Bronchial epithelial cell (primary cell): ENCODE measurements around the gene STK32B. TPM values are rescaled to one million over a fixed set of nuclear protein-coding genes. Genes with fewer than 3 reads are reported as not detected.

Experiments
- DNase-seq: peaks from one replicate; pipeline ENCODE4 v3.0.0-alpha.2; 2010; ENCODE audit warnings: low read depth
- FAIRE-seq: peaks from 2 replicates; lab custom pipeline; 2011; peaks lifted over from hg19 to GRCh38; lab: Jason Lieb, UNC
- H3K27me3 ChIP-seq: 2 replicates; pipeline ENCODE4 v1.5.1; 2011; ENCODE audit warnings: low read length; ENCODE audit not compliant: control insufficient read depth, insufficient read depth
- H3K36me3 ChIP-seq: 2 replicates; pipeline ENCODE4 v1.5.1; 2011; ENCODE audit warnings: low read length; ENCODE audit not compliant: control insufficient read depth, insufficient read depth
- H3K4me3 ChIP-seq: 2 replicates; pipeline ENCODE4 v1.5.1; 2011; ENCODE audit warnings: mild to moderate bottlenecking, low read depth, low read length, control low read depth
- CTCF ChIP-seq: IDR thresholded peaks from 2 replicates; pipeline ENCODE4 v1.5.1; 2011; ENCODE audit warnings: mild to moderate bottlenecking, moderate library complexity, low read length, control low read depth, inconsistent platforms; ENCODE audit not compliant: insufficient read depth, severe bottlenecking
- total RNA-seq: library from RNA; depleted of rRNA; stranded (reverse); fragments of >200 nt; gene quantifications from 2 replicates; pipeline ENCODE4 v1.2.1, GENCODE V29; 2014

STK32B gene
- total RNA-seq, 1 donor from 2014 or later = under 0.01 TPM

DNA sequence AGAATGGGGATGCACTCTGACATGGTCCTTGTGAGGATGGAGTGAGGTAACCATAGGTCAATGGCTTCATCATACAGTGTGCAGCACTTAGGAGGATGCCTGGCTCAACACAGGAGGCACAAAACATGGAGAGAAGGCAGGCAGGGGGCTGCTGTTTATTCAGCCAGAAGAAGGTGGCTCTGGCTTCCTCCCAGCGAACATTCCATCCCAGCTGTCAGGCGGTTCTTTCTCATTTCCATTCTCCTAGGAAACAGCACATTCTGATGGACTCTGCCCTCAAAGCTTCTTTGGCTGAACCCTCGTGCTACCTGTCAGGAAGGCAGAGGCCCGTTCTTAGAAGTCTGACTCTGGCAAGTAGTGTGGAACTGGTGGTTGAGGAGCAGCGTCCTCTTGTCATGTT is 18.6 kb downstream of the STK32B start:
- no peaks in the 10 kb centered on the region for H3K27me3 ChIP-seq
- TF ChIP-seq CTCF = no peak
- H3K36me3 ChIP-seq = no peaks in the 10 kb centered on the region
- DNase-seq (no peak), FAIRE-seq (peak; percentile 43)
- H3K4me3 ChIP-seq = no peak overlapping the region

- DNase-seq (no peak), FAIRE-seq (no peak)
- no peaks in the 10 kb centered on the region for H3K36me3 ChIP-seq
- no peak for TF ChIP-seq CTCF
- no peak overlapping the region for H3K4me3 ChIP-seq
- H3K27me3 ChIP-seq = no peaks in the 10 kb centered on the region
These were observed 21.7 kb downstream of the STK32B start for GRCh38 chr4:5072948-5073347.

- no peaks in the 10 kb centered on the region for H3K36me3 ChIP-seq
- no peak for DNase-seq
- no peak for TF ChIP-seq CTCF
- no peak for FAIRE-seq
- no peak overlapping the region for H3K4me3 ChIP-seq
- H3K27me3 ChIP-seq = no peaks in the 10 kb centered on the region
These were observed 26.7 kb downstream of the STK32B start for GRCh38 chr4:5078009-5078408.

DNA sequence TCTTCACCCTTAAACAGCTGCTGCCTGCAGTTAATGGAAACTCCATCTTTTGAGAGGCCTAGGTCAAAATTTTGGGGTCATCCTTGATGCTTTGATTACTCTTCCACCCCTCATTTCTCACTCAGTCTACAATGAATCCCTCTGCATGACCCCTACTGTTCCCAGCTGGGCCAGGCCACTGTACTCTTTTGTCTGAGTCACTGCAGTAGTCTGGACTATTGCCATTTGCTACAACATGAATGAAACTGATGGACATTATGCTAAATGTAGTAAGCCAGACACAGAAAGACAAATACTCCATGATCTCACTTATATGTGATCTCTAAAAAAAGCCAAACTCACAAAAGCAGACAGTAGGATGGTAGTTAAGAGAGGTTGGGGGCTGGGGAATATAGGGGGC is 28.3 kb downstream of the STK32B start:
- H3K36me3 ChIP-seq = no peaks in the 10 kb centered on the region
- FAIRE-seq (no peak), DNase-seq (no peak)
- H3K27me3 ChIP-seq = no peaks in the 10 kb centered on the region
- TF ChIP-seq CTCF = no peak
- no peak overlapping the region for H3K4me3 ChIP-seq

- TF ChIP-seq CTCF = no peak
- no peak for FAIRE-seq
- DNase-seq = no peak
- Histone ChIP-seq H3K4me3 (no peak overlapping the region), H3K27me3 (no peaks in the 10 kb centered on the region), H3K36me3 (no peaks in the 10 kb centered on the region)
These were observed 30.2 kb downstream of the STK32B start for GRCh38 chr4:5081441-5081999.

DNA sequence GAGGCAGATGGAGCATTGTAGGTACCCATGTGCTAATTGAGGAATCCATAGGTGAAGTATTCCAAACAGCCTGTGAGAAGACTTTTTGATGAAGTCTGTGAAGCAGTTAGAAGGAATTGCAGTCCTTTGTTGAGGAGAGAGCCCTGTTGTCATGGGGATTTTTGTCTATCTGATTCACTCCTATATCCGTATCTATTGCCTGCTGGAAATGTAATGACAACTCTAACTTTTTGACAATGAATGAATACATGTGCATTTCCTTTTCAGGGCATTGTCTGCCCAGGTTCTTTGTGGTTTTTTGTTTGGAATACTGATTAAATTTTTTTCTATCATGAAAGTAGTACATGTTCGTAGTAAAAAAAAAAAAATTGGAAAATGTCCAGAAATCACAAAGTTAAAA is 31.1 kb downstream of the STK32B start:
- Histone ChIP-seq H3K4me3 (no peak overlapping the region), H3K36me3 (no peaks in the 10 kb centered on the region), H3K27me3 (no peaks in the 10 kb centered on the region)
- FAIRE-seq (no peak), DNase-seq (no peak)
- no peak for TF ChIP-seq CTCF
